GM19099 (cell line): Measurements from ENCODE around the gene ATP10B.

Experiments used
- POLR2A ChIP-seq: IDR thresholded peaks from 3 replicates; pipeline ENCODE4 v1.6.1; 2011; ENCODE audit warnings: low read depth; ENCODE audit not compliant: insufficient read length; ENCODE audit errors: extremely low read depth

ATP10B gene

DNA sequence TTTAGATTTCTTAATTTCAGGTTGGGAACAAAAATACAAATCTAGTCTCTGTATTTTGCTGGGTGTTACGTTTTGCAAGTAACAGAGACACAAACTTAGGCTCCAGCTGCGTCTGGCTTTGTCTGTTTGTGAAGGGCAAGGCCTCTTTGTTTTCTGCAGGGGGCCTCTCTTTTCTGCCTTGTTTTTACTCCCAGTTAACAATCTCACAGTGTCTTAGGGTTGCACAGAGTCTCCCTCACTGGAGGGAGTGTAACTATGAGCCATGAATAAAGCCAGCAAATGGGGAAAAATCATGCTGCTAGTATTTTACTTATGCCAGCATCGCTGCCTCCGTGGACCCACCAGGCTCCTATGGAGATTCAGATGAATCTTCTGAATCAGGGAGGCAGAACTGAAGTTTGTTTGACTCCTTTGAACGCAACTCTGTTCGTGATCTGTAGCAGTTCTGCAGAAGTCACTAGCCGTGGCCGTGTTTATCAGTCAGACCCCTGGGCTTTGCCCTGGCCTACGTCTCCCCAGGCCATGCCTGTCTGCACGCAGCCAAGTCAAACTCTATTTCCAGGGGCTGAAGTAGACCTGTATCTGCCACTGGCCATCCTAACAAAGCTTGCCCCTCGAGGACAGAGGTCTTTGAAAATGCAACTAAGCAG lies 77.2 kb downstream of the ATP10B start:
- no peak for TF ChIP-seq POLR2A

DNA sequence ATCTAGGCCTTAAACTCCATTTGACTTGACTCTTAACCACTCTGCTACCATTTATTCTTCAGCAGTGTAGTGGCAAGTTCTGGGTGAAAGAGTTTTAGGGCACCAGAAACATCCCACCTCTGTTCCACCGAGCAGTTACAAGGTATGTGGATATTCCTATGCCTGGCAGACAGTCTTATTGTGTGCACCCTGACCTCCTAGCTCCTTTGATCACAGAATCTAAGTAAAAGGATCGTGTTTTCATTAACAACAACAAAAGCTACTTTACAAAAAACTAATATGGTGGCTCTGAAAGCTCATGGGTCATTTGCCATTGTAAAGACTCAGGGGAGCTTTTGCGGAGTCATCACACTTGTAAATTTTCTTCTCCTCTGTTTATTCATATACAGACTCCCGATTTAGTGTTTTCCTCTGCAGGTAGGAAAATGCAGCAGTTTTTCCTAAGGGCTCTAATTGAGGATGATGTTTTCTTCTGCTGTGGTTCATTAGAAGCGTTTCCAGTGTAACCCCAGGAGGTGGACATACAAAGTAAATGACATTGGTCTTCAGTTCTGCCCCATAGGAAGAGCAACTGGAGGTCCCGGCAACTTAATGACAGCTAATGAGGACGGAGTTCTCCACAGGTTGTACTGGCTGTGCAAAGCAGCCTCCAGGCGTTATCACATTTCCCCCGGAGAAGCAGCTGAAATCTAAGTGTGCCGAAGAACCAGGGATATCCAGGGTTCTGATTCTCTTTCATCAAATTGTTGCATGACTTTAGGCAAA lies 78.2 kb downstream of the ATP10B start:
- TF ChIP-seq POLR2A: no peak

DNA sequence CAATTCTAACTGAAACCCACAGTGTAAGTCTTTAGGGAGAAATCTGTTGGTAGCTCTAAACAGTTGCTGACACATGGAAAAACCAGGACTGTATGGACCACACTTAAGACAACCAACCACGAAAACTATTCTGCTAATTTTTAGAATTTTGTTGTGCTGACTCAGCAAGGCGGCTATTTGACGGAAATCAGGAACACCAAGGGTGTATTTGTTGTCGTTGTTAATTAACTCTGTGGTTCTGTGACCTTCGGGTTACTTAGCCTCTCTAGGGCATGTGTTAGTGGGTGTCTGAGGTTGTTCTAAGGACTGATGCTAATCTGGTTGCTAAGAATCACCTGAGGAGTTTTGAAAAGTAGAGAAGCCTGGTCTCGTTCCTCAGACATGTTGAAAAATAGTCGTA lies 79.2 kb downstream of the ATP10B start:
- no peak for TF ChIP-seq POLR2A

DNA sequence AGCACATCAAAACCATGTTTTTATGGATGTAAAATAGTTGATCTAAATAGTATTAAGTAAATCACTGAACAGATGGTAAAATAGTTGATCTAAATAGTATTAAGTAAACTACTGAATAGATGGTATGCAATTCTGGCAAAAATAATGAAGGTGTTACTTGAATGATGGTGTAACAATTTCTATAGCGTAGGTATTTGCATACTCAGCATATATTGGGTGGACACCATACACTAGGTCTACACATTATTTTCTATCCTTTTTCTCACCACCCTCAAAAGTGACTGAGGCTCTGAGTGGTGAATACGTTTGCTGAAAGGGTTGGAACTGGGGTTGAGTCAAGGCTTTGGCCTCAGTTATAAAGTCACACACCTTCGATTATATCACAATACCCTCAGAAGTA lies 81.3 kb downstream of the ATP10B start:
- TF ChIP-seq POLR2A: no peak

DNA sequence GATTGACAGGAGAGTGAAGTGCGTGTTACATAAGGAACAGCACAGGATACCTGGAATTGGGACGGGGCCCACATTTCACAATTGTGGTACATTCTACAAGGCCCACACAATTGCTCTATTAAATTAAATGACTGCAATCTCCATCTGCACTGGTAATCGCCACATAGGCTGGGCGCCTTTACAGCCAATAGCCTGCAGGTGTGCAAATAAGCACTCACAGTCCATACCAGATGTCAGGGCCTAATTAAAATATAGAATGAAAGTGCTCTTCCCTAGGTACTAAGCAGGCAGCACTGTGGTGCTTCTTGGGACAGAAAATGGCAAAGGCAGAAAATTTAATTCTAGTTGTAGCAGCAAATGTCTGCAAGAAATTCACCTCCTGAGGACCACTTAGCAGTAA lies 82.7 kb downstream of the ATP10B start:
- TF ChIP-seq POLR2A: no peak

DNA sequence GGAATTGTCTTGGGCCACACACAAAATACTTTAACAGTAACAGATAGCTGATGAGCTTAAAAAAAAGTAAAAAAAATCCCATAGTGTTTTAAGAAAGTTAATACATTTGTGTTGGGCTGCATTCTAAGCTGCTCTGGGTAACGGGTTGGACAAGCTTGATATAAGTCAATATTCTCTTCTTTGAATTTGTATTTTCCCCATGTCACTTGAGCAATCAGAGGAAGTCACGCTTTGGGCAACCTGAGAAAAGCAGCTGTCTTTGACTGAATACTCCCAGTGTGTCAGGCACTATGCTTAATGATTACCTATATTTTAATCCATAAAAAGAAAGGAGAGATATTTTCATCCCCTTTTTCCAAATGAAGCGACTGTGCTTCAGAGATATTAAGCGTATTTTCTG lies 84.9 kb downstream of the ATP10B start:
- no peak for TF ChIP-seq POLR2A

DNA sequence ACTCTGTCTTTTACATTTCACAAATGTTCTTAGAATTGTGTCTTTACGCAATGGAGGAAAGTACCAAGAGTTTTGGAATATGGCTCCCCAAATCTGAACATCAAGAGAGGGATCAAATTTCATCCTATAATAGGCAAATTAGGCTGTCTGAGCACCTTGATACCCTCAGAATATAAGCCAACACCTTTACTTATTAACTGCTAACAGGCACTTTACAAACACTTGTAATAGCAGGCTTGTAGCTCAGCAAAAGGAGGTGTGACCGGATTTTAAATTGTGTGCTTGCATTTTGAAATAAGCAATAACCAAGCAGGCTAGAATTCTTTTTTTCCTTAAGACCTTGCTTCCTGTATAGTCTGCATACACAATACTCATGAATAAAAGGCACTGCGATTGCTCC lies 92.0 kb downstream of the ATP10B start:
- no peak for TF ChIP-seq POLR2A

DNA sequence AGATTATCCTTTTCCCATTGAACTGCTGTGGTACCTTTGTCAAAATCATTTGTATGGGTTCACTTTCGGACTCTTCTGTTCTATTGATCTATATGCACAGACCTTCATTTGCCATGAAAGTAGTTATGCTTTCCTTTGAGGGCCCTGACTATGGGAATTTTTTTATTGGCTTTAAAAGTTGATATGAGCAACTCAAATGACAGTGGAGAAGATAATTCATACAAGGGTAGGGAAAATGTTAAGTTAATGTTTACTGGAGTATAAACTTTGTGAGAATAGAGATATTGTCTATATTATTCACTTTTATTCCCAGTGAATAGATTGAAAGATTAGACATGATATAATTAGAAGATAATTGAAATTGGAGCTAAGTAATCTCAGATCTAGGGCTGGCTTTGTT lies 94.8 kb downstream of the ATP10B start:
- TF ChIP-seq POLR2A: no peak

DNA sequence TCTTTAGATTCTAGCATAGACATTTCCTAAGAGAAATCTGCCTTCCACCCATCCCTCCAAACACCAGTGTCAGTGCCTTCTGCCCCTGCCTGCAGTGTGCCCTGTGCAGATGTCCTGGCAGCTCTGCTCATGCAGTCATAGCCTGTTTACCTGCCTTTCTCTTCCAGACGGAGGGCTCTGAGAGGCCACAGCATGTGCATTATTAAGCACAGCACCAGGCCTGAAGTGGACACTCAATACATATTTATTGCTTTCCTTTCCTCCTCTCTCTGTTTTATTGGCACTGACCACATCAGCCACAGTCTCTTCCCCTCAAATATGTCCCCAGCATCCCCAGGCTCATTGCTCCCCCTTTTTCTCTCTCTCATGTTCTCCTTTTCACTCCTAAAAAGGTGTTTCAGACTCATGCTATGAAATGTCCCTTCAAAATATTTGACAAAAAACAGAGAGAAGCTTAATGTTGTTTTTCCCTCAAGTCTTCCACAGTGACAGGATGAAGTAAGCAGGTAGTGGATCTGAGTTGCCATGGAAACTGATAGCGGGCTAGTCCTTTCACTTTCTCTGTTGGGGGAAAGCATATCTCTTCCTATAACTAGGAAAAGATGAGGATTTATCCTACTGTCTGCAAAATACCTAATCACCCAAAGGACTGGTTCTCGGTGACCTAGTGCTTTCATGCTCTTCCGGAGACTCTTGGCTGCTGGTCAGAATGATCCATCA lies 100.9 kb downstream of the ATP10B start:
- TF ChIP-seq POLR2A: no peak

DNA sequence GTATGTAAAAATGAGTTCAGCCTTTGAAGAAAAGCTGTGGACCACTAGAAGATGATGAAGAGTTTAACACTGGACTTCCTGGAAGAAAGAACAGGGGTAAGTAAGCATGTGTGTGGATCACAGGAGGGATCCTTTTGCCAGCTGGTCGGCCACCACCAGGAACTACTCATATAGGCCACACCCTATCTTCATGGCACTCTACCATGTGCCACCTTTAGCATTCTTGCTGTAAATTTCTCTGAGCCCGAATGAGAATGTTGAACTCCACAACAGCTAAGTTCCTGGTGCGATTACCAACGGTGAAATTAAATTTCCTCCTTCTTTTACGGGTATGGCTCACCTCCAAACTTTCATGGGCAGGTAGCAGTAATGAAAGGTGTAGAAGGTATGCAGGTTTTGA lies 102.3 kb downstream of the ATP10B start:
- TF ChIP-seq POLR2A: no peak

DNA sequence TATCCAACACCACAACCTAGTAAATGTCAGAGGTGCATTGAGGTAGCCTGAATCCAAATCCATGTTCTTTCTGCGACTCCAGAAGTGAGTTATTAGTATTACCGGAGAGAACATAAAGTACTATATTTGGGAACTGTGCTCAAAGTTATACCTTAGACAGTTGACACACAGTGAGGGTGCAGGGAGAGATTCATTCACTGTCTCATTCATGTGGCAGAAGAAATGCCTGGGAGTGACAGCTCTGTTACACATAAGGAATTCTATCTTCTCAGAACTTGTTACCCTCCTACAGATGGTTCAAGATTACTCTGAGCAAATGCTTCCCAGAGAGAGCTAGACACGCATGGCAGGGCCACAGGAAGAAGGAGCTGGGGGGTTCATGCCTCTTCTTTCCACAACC lies 103.0 kb downstream of the ATP10B start:
- TF ChIP-seq POLR2A: no peak

DNA sequence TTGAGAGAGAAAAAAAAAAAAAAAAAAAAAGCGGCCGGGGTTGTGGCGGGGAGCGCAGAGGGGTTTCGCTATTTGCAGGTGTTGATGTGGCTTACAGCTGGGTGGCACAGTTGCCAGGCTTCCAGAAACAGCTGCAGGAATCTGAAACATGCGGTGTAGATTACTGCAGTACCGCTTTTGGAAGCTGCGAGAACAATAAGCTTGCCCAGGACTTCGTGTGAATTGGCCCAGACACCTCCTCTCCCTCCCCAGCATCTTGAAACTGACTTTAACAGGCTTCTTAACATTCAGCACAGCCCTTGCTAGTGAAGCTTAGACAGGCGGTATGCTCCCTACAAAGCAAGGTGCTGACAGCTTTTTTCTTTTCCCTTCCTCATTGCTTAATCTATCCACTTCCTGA lies 104.0 kb downstream of the ATP10B start:
- TF ChIP-seq POLR2A: no peak

DNA sequence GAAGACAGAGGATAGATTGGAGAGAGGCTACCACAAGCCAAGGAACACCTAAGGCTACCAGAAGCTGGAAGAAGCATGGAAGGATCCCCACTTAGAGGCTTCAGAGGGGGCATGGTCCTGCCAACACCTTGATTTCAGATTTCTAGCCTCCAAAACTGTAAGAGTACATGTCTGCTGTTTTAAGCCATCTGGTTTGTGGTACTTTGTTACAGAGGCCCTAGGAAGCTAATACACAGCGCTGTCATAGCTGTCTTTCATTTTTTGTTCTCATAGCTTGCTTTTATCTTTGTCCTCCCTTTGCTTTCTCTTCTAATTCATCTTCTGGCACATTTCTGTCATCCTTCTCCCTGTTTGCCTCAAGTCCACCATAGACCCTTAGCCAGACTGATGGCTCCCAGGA lies 104.5 kb downstream of the ATP10B start:
- TF ChIP-seq POLR2A: no peak

DNA sequence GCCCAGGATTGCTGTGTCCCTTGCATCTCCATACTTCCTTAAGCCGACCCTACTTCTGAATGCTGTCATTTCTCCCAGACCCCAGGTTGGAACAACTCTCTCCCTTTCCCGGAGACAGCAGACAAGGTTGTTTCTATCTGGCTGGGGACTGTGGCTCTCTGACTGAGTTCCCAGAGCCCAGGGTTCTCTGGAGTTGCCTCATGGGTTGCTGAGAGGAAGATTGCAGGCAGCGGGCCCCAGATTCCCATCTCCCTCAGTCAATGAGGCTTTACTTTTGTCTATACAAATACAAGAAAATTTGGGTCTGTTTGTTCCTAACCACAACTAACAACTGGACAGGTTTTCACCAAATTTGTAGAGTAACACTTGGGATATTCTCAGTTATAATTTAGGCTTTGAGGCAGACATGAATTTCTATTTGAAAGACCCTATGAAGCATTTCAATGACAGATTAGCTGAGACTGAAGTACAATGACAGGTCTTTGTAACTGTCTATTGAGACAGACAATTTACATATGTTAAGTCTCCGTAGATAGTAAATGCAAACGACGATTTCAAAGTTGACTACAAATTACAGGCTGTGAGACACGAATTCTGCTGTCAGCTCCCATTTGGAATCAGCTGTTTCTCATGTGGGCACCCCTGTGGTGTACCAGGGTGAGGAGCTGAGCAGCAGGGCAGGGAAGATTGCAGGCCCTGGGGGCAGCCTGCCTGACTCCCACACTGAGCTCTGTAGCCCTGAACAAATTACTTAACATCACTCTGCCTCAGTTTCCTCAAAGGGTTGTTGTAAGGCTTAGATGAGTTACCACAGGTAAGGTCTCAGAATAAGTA lies 107.5 kb downstream of the ATP10B start:
- TF ChIP-seq POLR2A: no peak

DNA sequence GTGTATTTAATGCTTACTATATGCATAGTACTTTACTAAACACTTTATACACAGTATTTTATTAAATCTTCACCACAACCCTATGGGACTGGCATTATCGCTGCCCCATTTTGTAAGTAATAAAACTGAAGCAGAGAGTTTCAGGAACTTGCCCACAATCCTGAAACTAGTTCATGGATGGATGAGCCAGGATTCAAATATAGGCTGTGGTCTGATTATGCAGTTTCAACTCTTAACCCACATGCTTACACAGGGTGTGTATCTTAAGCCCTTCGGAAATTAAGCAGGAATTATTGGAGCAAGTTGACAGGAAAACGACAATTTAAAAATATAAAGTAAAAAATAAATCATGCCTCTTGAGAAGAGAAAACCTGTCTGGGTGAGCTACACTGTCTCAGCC lies 109.0 kb downstream of the ATP10B start:
- no peak for TF ChIP-seq POLR2A
